ENCODE data around the gene CTDSP1.

Gene CTDSP1

GRCh38 chr2:218383892-218384519 lies 15.7 kb upstream of the CTDSP1 start:
- DNase-seq, result no peak

- DNase-seq, result no peak
These were observed 14.7 kb upstream of the CTDSP1 start for GRCh38 chr2:218384975-218385374.

GRCh38 chr2:218386505-218387368 lies 12.9 kb upstream of the CTDSP1 start:
- no peak for DNase-seq

- DNase-seq, result no peak
These were observed 12.1 kb upstream of the CTDSP1 start for GRCh38 chr2:218387369-218388194.

GRCh38 chr2:218389333-218390150 lies 10.1 kb upstream of the CTDSP1 start:
- DNase-seq, result no peak

GRCh38 chr2:218391202-218391601 lies 8.5 kb upstream of the CTDSP1 start:
- no peak for DNase-seq

- no peak for DNase-seq
These were observed 7.2 kb upstream of the CTDSP1 start for GRCh38 chr2:218392459-218392858.

GRCh38 chr2:218392891-218393462 lies 6.7 kb upstream of the CTDSP1 start:
- DNase-seq, result no peak

- DNase-seq, result no peak
These were observed 5.8 kb upstream of the CTDSP1 start for GRCh38 chr2:218393750-218394290.

- no peak for DNase-seq
These were observed 5.2 kb upstream of the CTDSP1 start for GRCh38 chr2:218394298-218395089.

- no peak for DNase-seq
These were observed 4.6 kb upstream of the CTDSP1 start for GRCh38 chr2:218395090-218395444.

GRCh38 chr2:218395456-218395825 lies 4.2 kb upstream of the CTDSP1 start:
- no peak for DNase-seq

GRCh38 chr2:218395826-218396687 lies 3.6 kb upstream of the CTDSP1 start:
- DNase-seq, result peak; percentile 95

GRCh38 chr2:218396688-218397462 lies 2.8 kb upstream of the CTDSP1 start:
- DNase-seq, result peak; percentile 64

- DNase-seq, result no peak
These were observed 2.2 kb upstream of the CTDSP1 start for GRCh38 chr2:218397463-218397819.

GRCh38 chr2:218397820-218398436 lies 1.7 kb upstream of the CTDSP1 start:
- DNase-seq, result peak; percentile 84

- DNase-seq, result peak; percentile 72
These were observed 954 bp upstream of the CTDSP1 start for GRCh38 chr2:218398437-218399390.
